ENCODE data around the gene LRMDA.
A peak's percentile ranks its signal among the peaks of the same experiment; 100 is the strongest.

The LRMDA gene

DNA sequence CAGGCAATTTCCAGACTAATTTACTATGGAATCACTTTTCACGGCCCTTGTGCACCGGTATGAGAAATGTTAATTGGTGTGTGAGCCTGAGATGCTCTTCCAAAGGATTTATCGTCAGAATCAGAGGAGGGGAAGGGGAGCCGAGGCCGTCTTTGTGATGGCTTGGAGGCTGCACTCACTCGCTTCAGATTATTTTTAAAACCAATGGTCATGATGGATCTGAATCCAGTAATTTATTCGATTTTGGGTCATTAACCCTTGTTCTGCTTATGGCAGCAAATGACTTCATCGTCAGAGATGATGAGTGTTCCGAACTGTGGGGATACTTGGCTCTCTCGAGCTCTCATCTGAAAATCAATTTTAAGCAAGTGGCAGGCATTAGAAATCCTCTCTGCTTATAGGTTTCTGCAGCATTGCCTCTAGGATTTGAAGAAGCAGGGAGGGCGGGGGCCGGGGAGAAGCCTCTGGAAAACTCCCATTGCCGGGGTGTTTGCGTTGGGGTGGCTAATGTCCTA, 576.3 kb downstream of the LRMDA start:
- TF ChIP-seq, protein P1, sequence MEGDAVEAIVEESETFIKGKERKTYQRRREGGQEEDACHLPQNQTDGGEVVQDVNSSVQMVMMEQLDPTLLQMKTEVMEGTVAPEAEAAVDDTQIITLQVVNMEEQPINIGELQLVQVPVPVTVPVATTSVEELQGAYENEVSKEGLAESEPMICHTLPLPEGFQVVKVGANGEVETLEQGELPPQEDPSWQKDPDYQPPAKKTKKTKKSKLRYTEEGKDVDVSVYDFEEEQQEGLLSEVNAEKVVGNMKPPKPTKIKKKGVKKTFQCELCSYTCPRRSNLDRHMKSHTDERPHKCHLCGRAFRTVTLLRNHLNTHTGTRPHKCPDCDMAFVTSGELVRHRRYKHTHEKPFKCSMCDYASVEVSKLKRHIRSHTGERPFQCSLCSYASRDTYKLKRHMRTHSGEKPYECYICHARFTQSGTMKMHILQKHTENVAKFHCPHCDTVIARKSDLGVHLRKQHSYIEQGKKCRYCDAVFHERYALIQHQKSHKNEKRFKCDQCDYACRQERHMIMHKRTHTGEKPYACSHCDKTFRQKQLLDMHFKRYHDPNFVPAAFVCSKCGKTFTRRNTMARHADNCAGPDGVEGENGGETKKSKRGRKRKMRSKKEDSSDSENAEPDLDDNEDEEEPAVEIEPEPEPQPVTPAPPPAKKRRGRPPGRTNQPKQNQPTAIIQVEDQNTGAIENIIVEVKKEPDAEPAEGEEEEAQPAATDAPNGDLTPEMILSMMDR (IDR thresholded peaks at IDR 0.05) = no peak
- H3K9me3 Mint-ChIP-seq = peaks cover 3% of the 10 kb centered on the region
- H3K4me3 Mint-ChIP-seq = no peak overlapping the region
- DNase-seq = no peak
- no peak overlapping the region for H3K27ac Mint-ChIP-seq
- H3K27me3 Mint-ChIP-seq (ENCODE audit: low read depth, poor library complexity) = peaks cover 7% of the 10 kb centered on the region
- H3K4me1 Mint-ChIP-seq = peaks cover 56% of the 10 kb centered on the region
- H3K36me3 Mint-ChIP-seq (ENCODE audit: low read depth) = no peaks in the 10 kb centered on the region

DNA sequence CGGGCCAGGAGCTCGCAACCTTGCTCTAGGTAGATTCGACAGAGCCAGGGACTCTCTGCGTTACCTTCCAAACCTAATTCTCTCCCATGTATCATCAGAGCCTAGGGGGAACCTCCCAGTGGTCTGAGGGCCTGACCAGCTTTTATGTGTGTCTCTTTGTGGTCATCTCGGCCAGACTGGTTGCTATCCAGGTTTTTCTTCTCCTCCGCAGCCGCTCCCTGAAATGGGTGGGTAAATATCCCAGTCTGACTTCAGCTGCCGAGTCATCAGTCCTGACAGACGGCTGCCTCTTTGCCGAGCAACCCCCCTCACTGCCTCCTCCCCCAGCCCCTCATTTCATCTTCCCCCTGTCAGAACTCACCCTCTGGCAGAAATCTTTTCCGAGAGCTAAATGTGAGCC, 578.1 kb downstream of the LRMDA start:
- H3K9me3 Mint-ChIP-seq = no peaks in the 10 kb centered on the region
- peaks cover 62% of the 10 kb centered on the region for H3K4me1 Mint-ChIP-seq
- peak overlapping the region; percentile 36 for H3K27ac Mint-ChIP-seq
- TF ChIP-seq, protein P1 (IDR thresholded peaks at IDR 0.05) = no peak
- DNase-seq = no peak
- no peaks in the 10 kb centered on the region for H3K36me3 Mint-ChIP-seq (ENCODE audit: low read depth)
- H3K27me3 Mint-ChIP-seq (ENCODE audit: low read depth, poor library complexity) = peaks cover 9% of the 10 kb centered on the region
- H3K4me3 Mint-ChIP-seq = peak overlapping the region; percentile 0

DNA sequence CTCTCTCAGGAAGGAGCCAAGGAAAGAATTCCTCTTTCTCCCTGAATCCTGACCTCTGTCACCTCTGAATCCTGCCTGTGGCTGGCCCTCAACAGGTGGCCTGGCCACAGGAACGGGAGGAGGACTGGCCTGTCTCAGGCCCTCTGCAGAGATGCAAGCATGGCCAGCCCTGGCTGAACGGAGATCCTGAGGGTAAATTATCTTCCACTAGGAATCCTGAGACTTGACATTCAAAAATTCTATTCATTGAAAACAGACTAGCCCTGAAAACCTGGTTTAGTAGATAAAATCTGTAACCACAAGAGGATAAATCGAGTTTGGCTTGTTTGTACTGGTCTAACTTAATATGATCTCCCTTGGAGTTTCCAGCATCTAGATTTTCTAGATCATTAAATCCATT, 579.3 kb downstream of the LRMDA start:
- Mint-ChIP-seq H3K9me3 (no peaks in the 10 kb centered on the region), H3K27ac (peak overlapping the region; percentile 44), H3K27me3 (ENCODE audit: low read depth, poor library complexity) (peaks cover 9% of the 10 kb centered on the region), H3K4me3 (no peak overlapping the region), H3K4me1 (peaks cover 62% of the 10 kb centered on the region), H3K36me3 (ENCODE audit: low read depth) (no peaks in the 10 kb centered on the region)
- no peak for DNase-seq
- TF ChIP-seq, protein P1 (IDR thresholded peaks at IDR 0.05) = no peak

DNA sequence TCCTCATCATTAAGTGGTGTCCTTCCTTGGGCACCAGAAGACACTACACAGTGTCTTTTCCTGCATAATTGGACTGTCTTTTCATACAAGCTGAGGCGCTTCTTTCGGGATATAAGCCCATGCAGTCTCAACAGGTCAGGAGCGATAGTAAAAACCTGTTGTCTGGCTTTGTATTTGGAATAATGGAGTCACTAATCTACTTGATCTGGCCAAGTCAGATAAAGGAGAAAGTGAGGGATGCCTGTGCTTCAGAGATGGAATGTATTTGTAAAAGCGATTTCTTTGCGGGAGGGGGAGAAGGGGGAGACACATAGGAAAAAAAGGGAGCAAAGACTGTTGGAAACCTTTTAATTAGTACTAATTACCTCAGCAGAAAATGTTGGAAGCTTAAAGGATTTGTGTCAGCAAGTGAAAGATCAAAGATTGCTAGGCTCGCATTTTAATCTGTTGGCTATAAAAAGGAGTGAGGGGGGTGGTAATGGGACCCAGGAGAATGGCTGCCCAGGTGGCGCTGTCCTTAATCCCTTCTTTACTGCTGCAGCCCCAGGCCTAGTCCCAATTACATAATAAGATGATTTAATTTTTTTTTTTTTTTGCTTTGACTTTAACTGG, 581.4 kb downstream of the LRMDA start:
- H3K4me3 Mint-ChIP-seq = no peak overlapping the region
- no peaks in the 10 kb centered on the region for H3K36me3 Mint-ChIP-seq (ENCODE audit: low read depth)
- peaks cover 8% of the 10 kb centered on the region for H3K27me3 Mint-ChIP-seq (ENCODE audit: low read depth, poor library complexity)
- H3K4me1 Mint-ChIP-seq = peaks cover 42% of the 10 kb centered on the region
- TF ChIP-seq, protein P1 (IDR thresholded peaks at IDR 0.05) = no peak
- DNase-seq = no peak
- no peaks in the 10 kb centered on the region for H3K9me3 Mint-ChIP-seq
- H3K27ac Mint-ChIP-seq = no peak overlapping the region

DNA sequence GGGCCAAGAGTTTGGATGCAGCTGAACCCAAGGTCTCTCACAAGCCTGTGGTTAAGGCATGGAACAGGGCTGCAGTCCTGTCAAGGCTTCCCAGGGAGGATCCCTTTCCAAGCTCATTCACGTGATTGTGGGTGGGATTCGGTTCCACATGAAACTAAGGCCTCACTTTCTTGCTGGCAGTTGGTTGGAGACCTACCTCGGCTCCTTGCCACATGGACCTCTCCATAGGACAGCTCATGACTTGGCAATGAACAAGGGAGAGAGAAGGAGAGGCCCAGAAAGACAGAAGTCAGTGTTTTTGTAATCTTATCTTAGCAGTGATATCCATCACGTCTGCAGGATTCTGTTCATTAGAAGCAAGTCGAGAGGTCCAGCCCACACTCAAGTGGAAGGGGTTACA, 583.8 kb downstream of the LRMDA start:
- H3K9me3 Mint-ChIP-seq = no peaks in the 10 kb centered on the region
- no peak overlapping the region for H3K27ac Mint-ChIP-seq
- no peaks in the 10 kb centered on the region for H3K36me3 Mint-ChIP-seq (ENCODE audit: low read depth)
- H3K4me1 Mint-ChIP-seq = peaks cover 23% of the 10 kb centered on the region
- TF ChIP-seq, protein P1 (IDR thresholded peaks at IDR 0.05) = no peak
- no peak for DNase-seq
- peaks cover 12% of the 10 kb centered on the region for H3K27me3 Mint-ChIP-seq (ENCODE audit: low read depth, poor library complexity)
- H3K4me3 Mint-ChIP-seq = no peak overlapping the region

All from nephron progenitor cell (in vitro differentiated cells).